ENCODE measurements around the gene GRM4.

The GRM4 gene

GRCh38 chr6:34106421-34106820, 39.5 kb downstream of the GRM4 start:
- 85 to 88% methylated on average over 6 of the region's 6 CpGs for WGBS, 2 experiments
- H3K4me3 ChIP-seq (ENCODE audit: insufficient read depth, low read depth, low read length), result no peak overlapping the region
- H3K9me3 ChIP-seq (ENCODE audit: control insufficient read depth, low read length), result no peaks in the 10 kb centered on the region
- H3K27me3 ChIP-seq (ENCODE audit: control insufficient read depth, insufficient read depth, low read length, poor library complexity, severe bottlenecking), result no peaks in the 10 kb centered on the region
- H3K36me3 ChIP-seq (ENCODE audit: control insufficient read depth, insufficient read depth, low read length), result no peaks in the 10 kb centered on the region
- no peak overlapping the region for H3K27ac ChIP-seq (ENCODE audit: insufficient read depth, low read depth, low read length, poor library complexity, severe bottlenecking)
- no peaks in the 10 kb centered on the region for H3K4me1 ChIP-seq (ENCODE audit: control insufficient read depth, insufficient read depth, low read length)

GRCh38 chr6:34104628-34105027, 41.3 kb downstream of the GRM4 start:
- H3K36me3 ChIP-seq (ENCODE audit: control insufficient read depth, insufficient read depth, low read length), result no peaks in the 10 kb centered on the region
- 92 to 93% methylated on average over 10 of the region's 10 CpGs for WGBS, 2 experiments
- H3K27me3 ChIP-seq (ENCODE audit: control insufficient read depth, insufficient read depth, low read length, poor library complexity, severe bottlenecking), result no peaks in the 10 kb centered on the region
- H3K4me3 ChIP-seq (ENCODE audit: insufficient read depth, low read depth, low read length), result no peak overlapping the region
- no peaks in the 10 kb centered on the region for H3K9me3 ChIP-seq (ENCODE audit: control insufficient read depth, low read length)
- H3K27ac ChIP-seq (ENCODE audit: insufficient read depth, low read depth, low read length, poor library complexity, severe bottlenecking), result no peak overlapping the region
- no peaks in the 10 kb centered on the region for H3K4me1 ChIP-seq (ENCODE audit: control insufficient read depth, insufficient read depth, low read length)

GRCh38 chr6:34104186-34104585, 41.7 kb downstream of the GRM4 start:
- no peak overlapping the region for H3K4me3 ChIP-seq (ENCODE audit: insufficient read depth, low read depth, low read length)
- WGBS, 2 experiments, result 93% methylated on average over 8 of the region's 8 CpGs
- H3K27ac ChIP-seq (ENCODE audit: insufficient read depth, low read depth, low read length, poor library complexity, severe bottlenecking), result no peak overlapping the region
- no peaks in the 10 kb centered on the region for H3K36me3 ChIP-seq (ENCODE audit: control insufficient read depth, insufficient read depth, low read length)
- H3K27me3 ChIP-seq (ENCODE audit: control insufficient read depth, insufficient read depth, low read length, poor library complexity, severe bottlenecking), result no peaks in the 10 kb centered on the region
- no peaks in the 10 kb centered on the region for H3K9me3 ChIP-seq (ENCODE audit: control insufficient read depth, low read length)
- no peaks in the 10 kb centered on the region for H3K4me1 ChIP-seq (ENCODE audit: control insufficient read depth, insufficient read depth, low read length)

- Histone ChIP-seq H3K27me3 (ENCODE audit: control insufficient read depth, insufficient read depth, low read length, poor library complexity, severe bottlenecking) (no peaks in the 10 kb centered on the region), H3K4me3 (ENCODE audit: insufficient read depth, low read depth, low read length) (no peak overlapping the region), H3K4me1 (ENCODE audit: control insufficient read depth, insufficient read depth, low read length) (peaks cover under 1% of the 10 kb centered on the region), H3K9me3 (ENCODE audit: control insufficient read depth, low read length) (no peaks in the 10 kb centered on the region), H3K36me3 (ENCODE audit: control insufficient read depth, insufficient read depth, low read length) (no peaks in the 10 kb centered on the region), H3K27ac (ENCODE audit: insufficient read depth, low read depth, low read length, poor library complexity, severe bottlenecking) (no peak overlapping the region)
- WGBS, 2 experiments, result 91 to 92% methylated on average over 16 of the region's 16 CpGs
Observed at GRCh38 chr6:34103321-34103720, 42.6 kb downstream of the GRM4 start.

- Histone ChIP-seq H3K36me3 (ENCODE audit: control insufficient read depth, insufficient read depth, low read length) (no peaks in the 10 kb centered on the region), H3K4me3 (ENCODE audit: insufficient read depth, low read depth, low read length) (no peak overlapping the region), H3K27me3 (ENCODE audit: control insufficient read depth, insufficient read depth, low read length, poor library complexity, severe bottlenecking) (no peaks in the 10 kb centered on the region), H3K27ac (ENCODE audit: insufficient read depth, low read depth, low read length, poor library complexity, severe bottlenecking) (no peak overlapping the region), H3K9me3 (ENCODE audit: control insufficient read depth, low read length) (no peaks in the 10 kb centered on the region), H3K4me1 (ENCODE audit: control insufficient read depth, insufficient read depth, low read length) (peaks cover 3% of the 10 kb centered on the region)
- WGBS, 2 experiments, result 92 to 93% methylated on average over 6 of the region's 6 CpGs
Observed at GRCh38 chr6:34102696-34103095, 43.2 kb downstream of the GRM4 start.

GRCh38 chr6:34102099-34102656, 43.7 kb downstream of the GRM4 start:
- Histone ChIP-seq H3K4me1 (ENCODE audit: control insufficient read depth, insufficient read depth, low read length) (peaks cover 3% of the 10 kb centered on the region), H3K4me3 (ENCODE audit: insufficient read depth, low read depth, low read length) (no peak overlapping the region), H3K36me3 (ENCODE audit: control insufficient read depth, insufficient read depth, low read length) (no peaks in the 10 kb centered on the region), H3K27ac (ENCODE audit: insufficient read depth, low read depth, low read length, poor library complexity, severe bottlenecking) (no peak overlapping the region), H3K27me3 (ENCODE audit: control insufficient read depth, insufficient read depth, low read length, poor library complexity, severe bottlenecking) (no peaks in the 10 kb centered on the region), H3K9me3 (ENCODE audit: control insufficient read depth, low read length) (no peaks in the 10 kb centered on the region)
- 93 to 94% methylated on average over 6 of the region's 6 CpGs for WGBS, 2 experiments

- 95% methylated on average over 7 of the region's 7 CpGs for WGBS, 2 experiments
- Histone ChIP-seq H3K27ac (ENCODE audit: insufficient read depth, low read depth, low read length, poor library complexity, severe bottlenecking) (no peak overlapping the region), H3K4me1 (ENCODE audit: control insufficient read depth, insufficient read depth, low read length) (peaks cover 3% of the 10 kb centered on the region), H3K27me3 (ENCODE audit: control insufficient read depth, insufficient read depth, low read length, poor library complexity, severe bottlenecking) (no peaks in the 10 kb centered on the region), H3K4me3 (ENCODE audit: insufficient read depth, low read depth, low read length) (no peak overlapping the region), H3K36me3 (ENCODE audit: control insufficient read depth, insufficient read depth, low read length) (no peaks in the 10 kb centered on the region), H3K9me3 (ENCODE audit: control insufficient read depth, low read length) (no peaks in the 10 kb centered on the region)
Observed at GRCh38 chr6:34100788-34101187, 45.1 kb downstream of the GRM4 start.

GRCh38 chr6:34099878-34100277, 46.0 kb downstream of the GRM4 start:
- H3K4me1 ChIP-seq (ENCODE audit: control insufficient read depth, insufficient read depth, low read length), result peaks cover 3% of the 10 kb centered on the region
- no peak overlapping the region for H3K4me3 ChIP-seq (ENCODE audit: insufficient read depth, low read depth, low read length)
- 89 to 94% methylated on average over 8 of the region's 8 CpGs for WGBS, 2 experiments
- H3K9me3 ChIP-seq (ENCODE audit: control insufficient read depth, low read length), result no peaks in the 10 kb centered on the region
- no peaks in the 10 kb centered on the region for H3K27me3 ChIP-seq (ENCODE audit: control insufficient read depth, insufficient read depth, low read length, poor library complexity, severe bottlenecking)
- H3K27ac ChIP-seq (ENCODE audit: insufficient read depth, low read depth, low read length, poor library complexity, severe bottlenecking), result no peak overlapping the region
- no peaks in the 10 kb centered on the region for H3K36me3 ChIP-seq (ENCODE audit: control insufficient read depth, insufficient read depth, low read length)

- Histone ChIP-seq H3K9me3 (ENCODE audit: control insufficient read depth, low read length) (no peaks in the 10 kb centered on the region), H3K36me3 (ENCODE audit: control insufficient read depth, insufficient read depth, low read length) (no peaks in the 10 kb centered on the region), H3K4me1 (ENCODE audit: control insufficient read depth, insufficient read depth, low read length) (peaks cover 3% of the 10 kb centered on the region), H3K27me3 (ENCODE audit: control insufficient read depth, insufficient read depth, low read length, poor library complexity, severe bottlenecking) (no peaks in the 10 kb centered on the region), H3K4me3 (ENCODE audit: insufficient read depth, low read depth, low read length) (no peak overlapping the region), H3K27ac (ENCODE audit: insufficient read depth, low read depth, low read length, poor library complexity, severe bottlenecking) (no peak overlapping the region)
- WGBS, 2 experiments, result 74 to 75% methylated on average over 8 of the region's 8 CpGs
Observed at GRCh38 chr6:34098045-34098936, 47.6 kb downstream of the GRM4 start.

- H3K4me1 ChIP-seq (ENCODE audit: control insufficient read depth, insufficient read depth, low read length), result peaks cover 3% of the 10 kb centered on the region
- no peak overlapping the region for H3K27ac ChIP-seq (ENCODE audit: insufficient read depth, low read depth, low read length, poor library complexity, severe bottlenecking)
- H3K27me3 ChIP-seq (ENCODE audit: control insufficient read depth, insufficient read depth, low read length, poor library complexity, severe bottlenecking), result no peaks in the 10 kb centered on the region
- WGBS, 2 experiments, result 86% methylated on average over 8 of the region's 8 CpGs
- H3K4me3 ChIP-seq (ENCODE audit: insufficient read depth, low read depth, low read length), result no peak overlapping the region
- no peaks in the 10 kb centered on the region for H3K9me3 ChIP-seq (ENCODE audit: control insufficient read depth, low read length)
- no peaks in the 10 kb centered on the region for H3K36me3 ChIP-seq (ENCODE audit: control insufficient read depth, insufficient read depth, low read length)
Observed at GRCh38 chr6:34096814-34097213, 49.1 kb downstream of the GRM4 start.

All from ectodermal cell (in vitro differentiated cells).